ENCODE measurements around the gene CEP44.
"Not testable (repeated sequence)": the region's sequence is repeated elsewhere in the genome, so short reads cannot be mapped to it uniquely, and the experiment has no call there.

The CEP44 gene

DNA sequence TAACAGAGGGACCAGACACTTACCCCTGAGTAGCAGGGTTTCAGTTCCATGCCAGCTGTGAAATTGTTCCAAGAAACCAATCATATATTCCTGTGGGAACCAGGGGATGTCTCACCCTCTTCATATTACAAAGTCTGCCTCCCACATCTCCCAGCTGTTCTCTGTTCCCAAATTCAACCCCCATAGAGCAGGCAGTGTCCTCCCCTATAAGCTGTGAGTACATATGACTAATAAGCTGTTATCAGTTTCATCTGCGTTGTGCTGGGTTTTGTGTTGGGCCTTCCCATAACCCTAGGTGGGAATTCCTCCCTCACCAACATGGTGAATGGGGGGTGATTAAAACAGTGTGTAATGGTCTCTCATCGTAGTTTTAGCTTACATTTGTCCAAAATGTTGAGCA is 41.0 kb downstream of the CEP44 start:
- DNase-seq (ENCODE audit: low spot score) = no peak

DNA sequence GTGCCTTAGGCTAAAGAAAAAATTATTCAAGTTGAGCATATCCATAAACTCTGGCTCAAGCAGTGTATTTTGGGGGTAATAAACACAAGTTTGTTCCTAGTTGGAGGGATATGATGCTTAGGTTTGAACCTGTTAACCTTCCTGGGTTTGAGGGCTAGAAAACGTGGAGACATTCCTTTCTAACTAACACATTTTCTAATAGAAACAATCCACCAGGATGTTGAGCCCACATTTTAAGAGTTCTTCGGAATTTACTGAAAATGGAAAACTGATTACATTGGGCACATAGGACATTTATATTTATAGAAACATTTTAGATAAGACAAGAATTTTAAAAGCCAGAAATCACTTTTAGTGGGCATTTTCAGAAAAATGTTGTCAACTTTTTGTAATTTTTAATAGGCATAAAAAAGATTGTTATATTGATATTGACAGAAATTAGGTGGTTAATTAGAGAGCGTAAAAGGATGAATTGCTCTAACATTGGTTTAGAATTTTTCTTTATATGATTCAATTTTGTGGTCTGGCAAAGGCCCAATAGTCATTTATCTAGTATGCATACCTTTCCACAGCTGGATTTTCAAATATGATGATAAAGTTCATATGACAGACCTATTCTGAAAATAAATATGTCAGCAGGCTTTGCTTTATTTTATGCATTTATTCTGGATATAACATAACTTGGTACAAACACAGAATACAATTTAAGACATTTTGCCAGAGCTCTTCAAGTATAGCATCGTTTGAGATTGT is 49.2 kb downstream of the CEP44 start:
- no peak for DNase-seq (ENCODE audit: low spot score)

DNA sequence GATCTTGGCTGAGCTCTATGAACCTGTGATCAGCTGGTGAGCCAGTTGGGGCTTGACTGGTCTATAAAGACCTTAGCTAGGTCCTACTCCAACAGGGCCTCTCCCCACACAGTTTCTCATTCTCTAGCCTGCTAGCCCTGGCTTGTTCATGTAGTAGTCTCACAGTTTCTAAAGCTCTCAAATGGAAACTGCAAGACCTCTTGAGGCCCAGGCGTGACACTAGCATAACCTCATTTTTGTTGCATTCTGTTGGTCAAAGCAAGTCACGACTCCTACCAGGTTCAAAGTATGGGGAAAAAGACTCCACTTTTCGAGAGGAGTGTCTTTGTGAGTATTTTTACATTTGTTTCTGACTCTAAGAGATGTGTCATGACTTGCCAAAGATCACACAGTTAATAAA is 50.9 kb downstream of the CEP44 start:
- DNase-seq (ENCODE audit: low spot score) = no peak

DNA sequence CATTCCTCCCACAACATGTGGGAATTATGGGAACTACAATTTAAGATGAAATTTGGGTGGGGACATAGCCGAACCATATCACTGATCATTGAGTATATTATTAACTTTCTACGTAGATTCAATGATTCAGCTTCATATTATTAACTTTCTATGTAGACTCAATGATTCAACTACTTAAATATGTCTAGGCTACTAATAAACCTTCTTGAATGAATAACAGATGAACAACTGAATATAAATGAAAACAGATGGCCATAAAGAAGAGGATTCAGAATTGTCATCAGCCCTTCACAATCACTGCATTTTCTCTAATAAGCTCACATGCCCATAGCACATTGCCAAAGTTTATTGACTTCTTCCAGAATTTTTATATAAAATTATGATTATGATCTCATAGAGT is 57.0 kb downstream of the CEP44 start:
- DNase-seq (ENCODE audit: low spot score) = no peak

DNA sequence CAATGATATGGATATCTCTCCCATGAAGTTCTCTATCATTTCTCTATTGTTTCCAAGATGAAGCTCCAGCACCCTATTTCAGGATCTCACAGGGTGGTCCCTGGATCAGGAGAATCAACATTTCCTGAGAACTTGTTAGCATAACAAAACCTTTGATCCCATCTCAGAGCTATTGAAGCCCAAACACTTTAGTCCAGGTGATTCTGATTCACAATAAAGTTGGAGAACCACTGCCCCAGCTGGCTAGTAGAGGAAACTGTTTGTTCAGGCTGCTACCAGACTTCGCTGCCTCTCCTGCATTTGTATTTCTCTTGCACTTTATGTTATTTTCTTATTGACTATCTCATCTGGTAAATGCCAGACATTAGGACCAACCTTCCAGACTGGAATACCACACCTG is 65.4 kb downstream of the CEP44 start:
- no peak for DNase-seq (ENCODE audit: low spot score)

DNA sequence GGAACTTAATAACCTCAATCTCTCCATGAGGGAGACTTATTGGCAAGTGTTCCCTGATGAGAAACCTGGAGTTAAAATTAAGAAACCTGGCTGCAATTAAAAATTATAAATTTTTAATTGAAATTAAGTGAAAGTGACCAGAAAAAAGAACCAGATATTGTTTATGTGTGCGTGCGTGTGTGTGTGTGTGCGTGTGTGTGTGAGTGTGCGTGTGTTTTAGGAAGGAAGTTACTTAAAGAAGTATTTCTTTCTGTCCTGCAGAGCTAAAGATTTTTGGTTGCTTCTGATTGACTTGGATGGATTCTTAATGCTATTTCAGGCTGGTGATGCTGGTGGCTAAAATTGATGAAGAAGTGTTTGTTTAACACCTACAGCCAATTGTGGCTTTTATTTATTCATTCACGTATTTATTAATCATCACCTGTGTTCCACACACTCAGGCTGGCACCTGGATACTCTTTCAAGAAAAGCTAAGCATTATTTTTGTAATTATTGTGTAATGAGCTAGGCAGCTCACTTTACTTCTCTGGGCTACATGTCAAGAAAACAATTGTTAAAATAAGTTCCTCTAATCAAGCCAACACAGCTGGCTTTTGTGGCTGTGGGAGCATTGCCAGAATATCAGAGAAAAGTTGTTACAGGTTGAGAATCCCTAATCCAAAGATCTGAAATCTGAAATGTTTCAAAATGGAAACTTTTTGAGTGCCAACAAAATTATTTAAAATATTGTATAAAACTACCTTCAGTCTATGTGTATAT is 68.5 kb downstream of the CEP44 start:
- DNase-seq (ENCODE audit: low spot score) = no peak

DNA sequence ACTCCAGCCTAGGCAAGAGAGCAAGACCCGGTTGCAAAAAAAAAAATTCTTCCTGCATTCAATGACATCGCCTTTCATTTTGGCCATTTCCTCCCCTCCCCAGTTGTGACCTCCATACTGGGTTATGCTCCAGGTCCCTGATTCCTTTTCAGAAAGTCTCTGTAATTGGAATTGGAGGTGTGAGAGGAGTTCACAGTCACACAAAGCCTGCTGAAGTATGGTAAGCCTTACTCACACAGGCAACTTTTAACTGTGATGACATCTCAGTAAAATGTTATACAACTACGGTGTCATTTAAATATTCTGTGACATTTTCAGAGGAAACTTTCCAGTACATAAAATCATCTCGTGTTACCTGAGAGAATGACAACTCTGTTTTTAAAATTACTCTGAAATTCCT is 73.6 kb downstream of the CEP44 start:
- DNase-seq (ENCODE audit: low spot score) = no peak

DNA sequence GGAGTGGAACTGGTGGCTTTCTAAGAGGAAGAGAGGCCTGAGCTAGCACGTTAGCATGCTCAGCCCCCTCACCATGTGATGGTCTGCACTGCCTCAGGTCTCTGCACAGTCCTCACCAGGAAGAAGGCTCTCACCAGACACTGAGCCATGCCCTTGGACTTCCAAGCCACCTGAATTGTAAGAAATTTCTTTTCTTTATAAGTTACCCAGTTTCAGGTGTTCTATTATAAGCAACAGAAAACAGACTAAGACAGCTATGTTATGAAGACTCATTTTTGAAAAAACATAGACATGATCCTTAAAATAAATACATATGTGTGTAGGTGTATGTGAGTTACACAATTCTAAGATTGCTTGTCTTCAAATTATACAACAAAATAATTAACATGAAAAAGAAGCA is 74.7 kb downstream of the CEP44 start:
- DNase-seq (ENCODE audit: low spot score) = no peak

DNA sequence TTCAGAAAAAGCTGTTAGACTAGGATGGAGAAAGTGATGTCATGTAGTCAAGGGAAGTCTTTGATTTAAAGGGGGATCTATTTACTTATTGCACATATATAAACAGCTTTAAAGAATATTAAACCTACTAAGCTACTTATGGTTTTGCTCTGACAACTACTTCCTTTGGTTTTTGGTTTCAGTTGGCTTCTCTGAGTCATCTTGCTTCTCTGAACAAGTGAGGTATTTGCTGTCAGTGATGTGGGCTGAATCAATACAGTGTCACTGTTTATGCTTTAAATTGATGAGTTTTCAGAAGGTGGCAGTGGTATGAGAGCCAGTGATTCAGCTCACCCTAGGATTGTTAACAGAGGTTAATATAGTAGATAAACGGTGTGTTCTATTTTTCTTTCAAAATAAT is 75.1 kb downstream of the CEP44 start:
- no peak for DNase-seq (ENCODE audit: low spot score)

DNA sequence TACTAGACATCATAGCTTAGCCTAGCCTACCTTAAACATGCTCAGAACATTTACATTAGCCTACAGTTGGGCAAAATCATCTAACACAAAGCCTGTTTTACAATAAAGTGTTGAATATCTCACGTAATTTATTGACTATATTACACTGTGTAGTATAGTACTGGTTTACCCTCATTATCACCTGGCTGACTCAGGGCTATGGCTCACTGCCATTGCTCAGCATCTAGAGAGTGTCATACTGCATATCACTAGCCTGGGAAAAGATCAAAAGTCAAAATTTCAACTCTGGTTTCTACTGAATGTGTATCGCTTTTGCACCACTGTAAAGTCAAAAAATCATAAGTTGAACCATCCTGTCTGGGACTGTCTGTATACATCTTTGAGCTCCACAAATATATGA is 78.6 kb downstream of the CEP44 start:
- no peak for DNase-seq (ENCODE audit: low spot score)

DNA sequence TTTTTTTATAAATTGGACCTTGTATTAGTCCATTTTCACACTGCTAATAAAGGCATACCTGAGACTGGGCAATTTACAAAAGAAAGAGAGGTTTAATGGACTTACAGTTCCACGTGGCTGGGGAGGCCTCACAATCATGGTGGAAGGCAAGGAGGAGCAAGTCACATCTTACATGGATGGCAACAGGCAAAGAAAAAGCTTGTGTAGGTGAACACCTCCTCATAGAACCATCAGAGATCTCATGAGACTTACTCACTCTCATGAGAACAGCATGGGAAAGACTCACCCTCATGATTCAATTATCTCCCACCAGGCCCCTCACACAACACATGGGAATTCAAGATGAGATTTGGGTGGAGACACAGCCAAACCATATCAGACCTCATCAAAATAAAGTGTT is 80.1 kb downstream of the CEP44 start:
- DNase-seq (ENCODE audit: low spot score) = not testable (repeated sequence)

DNA sequence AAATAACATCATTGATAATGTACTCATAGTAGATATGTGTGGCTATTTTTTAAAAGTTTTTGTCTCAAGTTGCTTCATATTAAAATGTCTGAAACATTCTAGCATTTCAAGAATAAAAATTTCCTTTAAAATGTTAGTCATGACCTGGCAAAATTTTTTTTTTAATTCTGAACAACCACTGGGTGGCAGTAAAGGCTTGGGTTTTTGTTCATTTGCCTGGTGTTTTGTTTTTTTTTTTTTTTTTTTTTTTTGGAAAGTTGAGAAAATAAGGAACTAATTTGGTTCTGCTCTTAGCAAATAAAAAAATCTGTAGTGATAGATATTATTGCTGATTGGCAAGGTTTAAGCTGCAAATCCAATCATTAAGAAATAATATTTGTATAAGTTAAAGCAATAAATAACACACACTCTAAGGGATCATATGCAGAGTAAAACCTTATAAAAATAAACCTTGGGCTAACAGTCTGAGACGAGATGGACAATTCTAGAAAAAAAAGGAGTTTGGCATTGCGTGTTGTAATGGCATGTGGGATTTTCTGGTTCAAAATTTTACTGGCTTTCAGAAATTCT is 81.4 kb downstream of the CEP44 start:
- no peak for DNase-seq (ENCODE audit: low spot score)

DNA sequence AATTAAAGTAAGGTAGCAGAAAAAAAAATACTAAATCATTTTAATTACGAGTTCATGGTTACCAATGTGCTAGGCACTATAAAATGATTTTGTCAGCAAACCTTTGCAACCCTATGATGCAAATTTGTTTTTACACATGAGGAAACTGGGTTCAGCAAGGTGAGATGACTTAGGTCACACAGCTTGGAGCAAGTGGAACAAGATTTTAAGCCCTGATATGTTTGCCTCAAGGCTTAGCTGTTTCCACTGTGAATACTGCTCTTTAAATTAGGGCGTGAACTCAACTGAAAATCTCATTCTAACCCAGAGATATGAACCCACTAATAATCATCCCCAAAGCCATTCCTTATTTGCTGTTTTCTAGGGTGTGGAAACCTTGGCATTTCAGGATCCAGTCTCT is 86.3 kb downstream of the CEP44 start:
- no peak for DNase-seq (ENCODE audit: low spot score)

DNA sequence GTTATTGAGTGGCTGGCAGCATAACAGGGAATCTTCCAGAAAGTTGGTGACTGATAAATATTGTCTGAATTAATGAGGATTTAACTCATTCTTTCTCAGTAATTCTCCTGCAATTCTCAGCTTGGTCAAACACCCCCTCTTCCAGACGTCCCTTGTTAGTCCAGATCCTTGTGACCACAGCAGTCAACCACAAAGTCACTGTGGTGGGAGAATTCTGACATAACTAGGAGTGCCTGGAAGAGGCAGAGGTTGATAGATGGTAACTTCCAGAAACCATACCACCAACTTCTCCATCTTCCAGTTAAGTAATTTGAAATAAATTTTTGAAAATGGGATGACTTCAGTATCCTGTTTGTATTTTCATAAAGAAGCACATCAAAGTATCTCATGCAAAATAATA is 90.1 kb downstream of the CEP44 start:
- DNase-seq (ENCODE audit: low spot score) = no peak

DNA sequence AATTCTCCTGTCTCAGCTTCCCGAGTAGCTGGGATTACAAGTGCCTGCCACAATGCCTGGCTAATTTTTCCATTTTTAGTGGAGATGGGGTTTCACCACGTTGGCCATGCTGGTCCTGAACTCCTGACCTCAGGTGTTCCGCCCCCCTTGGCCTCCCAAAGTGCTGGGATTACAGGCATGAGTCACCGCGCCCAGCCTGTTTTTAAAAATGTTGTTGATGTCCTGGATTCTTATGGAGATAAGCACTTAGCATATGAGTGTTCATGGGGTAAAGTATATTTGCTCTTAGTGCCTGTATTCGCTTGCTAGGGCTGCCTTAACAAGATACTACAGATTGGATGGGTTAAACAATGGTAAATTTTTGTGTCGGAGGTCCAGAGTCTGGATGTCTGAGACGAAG is 91.7 kb downstream of the CEP44 start:
- no peak for DNase-seq (ENCODE audit: low spot score)

DNA sequence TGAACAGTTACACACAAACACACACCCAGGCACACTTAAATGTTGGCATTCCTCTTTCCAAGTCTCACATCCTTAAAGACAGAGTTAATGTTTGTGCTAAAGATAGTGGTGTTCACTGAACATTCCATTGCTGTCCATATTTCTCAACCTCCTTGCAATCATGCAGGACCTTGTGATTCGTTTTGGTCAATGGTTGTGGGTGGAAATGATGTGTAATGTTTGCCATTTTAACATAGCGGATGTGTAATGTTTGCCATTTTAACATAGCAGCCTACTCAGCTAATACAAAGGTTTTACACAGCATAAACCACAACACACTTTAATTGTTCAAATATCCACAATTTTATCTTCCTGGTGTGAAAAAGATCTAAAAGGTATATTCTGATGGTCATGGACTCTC is 93.9 kb downstream of the CEP44 start:
- no peak for DNase-seq (ENCODE audit: low spot score)

DNA sequence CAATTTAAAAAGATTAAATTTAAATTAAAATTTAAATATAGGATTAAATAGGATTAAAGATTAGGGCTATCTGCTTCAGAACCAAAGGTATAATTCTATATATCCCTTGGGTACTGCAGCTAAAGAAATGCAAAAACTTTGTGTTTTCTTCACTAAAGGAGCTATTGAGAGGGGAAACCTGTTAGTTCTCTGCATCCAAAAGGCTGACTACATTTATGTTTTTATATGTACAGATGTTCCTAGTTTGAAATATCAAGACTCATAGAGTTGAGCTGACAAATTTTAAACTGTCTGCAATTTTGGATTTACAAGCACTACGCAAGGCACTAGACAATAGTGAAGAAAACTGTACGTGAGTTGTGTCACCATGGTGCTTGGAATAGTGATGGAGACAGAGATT is 95.2 kb downstream of the CEP44 start:
- no peak for DNase-seq (ENCODE audit: low spot score)

DNA sequence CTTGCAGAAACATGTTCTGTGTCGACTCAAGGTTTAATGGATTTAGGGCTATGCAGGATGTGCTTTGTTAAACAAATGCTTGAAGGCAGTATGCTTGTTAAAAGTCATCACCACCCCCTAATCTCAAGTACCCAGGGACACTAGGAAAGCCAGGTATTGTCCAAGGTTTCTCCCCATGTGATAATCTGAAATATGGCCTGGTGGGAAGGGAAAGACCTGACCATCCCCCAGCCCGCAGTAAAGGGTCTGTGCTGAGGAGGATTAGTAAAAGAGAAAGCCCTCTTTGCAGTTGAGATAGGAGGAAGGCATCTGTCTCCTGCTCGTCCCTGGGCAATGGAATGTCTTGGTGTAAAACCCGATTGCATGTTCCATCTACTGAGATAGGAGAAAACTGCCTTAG is 96.5 kb downstream of the CEP44 start:
- DNase-seq (ENCODE audit: low spot score) = not testable (repeated sequence)

DNA sequence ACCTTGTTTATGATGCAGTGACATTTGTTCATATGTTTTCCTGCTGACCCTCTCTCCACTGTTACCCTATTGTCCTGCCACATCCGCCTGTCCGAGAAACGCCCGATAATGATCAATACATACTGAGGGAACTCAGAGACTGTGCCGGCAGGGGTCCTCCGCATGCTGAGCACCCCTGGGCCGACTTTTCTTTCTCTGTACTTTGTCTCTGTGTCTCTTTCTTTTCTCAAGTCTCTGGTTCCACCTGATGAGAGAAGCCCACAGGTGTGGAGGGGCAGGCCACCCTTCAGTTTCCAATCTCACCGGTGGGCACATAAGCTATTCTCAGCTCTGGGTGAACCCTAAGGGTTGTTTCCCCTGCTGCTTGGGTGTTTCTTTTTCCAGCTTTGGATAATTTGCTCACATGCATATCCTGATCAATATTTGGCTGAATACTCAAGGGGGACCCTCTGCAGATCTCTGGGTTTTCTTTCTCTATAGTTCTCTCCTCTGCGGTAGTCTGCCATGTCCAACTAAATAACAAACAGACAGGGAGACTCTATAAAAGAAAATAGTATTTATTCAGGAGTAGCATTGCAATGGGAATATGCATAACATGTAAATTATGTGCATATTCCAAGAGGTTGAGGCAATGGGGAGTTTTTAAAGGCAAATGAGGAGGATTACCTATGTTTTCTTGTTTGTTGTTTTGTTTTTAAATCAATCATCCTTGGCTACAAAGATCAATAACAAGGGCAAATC is 97.2 kb downstream of the CEP44 start:
- DNase-seq (ENCODE audit: low spot score) = no peak

DNA sequence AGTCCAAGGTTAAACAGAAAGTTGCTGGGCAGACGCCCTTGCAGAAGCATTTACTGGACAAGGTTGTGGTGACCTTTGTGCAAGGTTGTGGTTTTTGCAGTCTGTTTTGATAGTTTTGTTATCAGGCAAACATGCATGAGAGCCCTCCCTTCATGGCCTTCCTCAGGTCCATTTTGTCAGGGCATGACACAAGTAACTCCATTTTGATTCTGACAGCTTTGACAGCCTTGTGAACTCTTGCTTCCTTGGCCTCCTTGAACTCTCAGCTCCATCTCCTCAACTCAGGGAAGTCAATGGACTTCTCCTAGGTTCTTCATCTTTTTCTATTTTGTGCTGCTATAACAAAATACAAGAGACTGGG is 97.7 kb downstream of the CEP44 start:
- no peak for DNase-seq (ENCODE audit: low spot score)
